Spleen (tissue), 11 donors: ENCODE data around the gene DAPK2. TPM values are rescaled to one million over a fixed set of nuclear protein-coding genes. Genes with fewer than 3 reads are reported as not detected.
"Not testable (repeated sequence)": the region's sequence is repeated elsewhere in the genome, so short reads cannot be mapped to it uniquely, and the experiment has no call there.

Experiments
- DNase-seq: peaks from one replicate; pipeline ENCODE4 v3.0.0-alpha.2; 2020
- H3K27ac ChIP-seq, 8 donors: fragments of 200-600 bp; sonication (generic) in 7 of 8; 1 replicate in 4 of 8; 2 replicates in 4 of 8; pipeline versions ENCODE4 v1.5.0 to v1.8.0; 2016 to 2021; ENCODE audit warnings: inconsistent platforms in 4 of 8, mild to moderate bottlenecking in 4 of 8, moderate library complexity in 1 of 8
- H3K27me3 ChIP-seq, 7 donors: fragments of 200-600 bp; sonication (generic) in 6 of 7; replicated peaks in 1 of 7; 1 replicate in 4 of 7; 2 replicates in 3 of 7; pipeline versions ENCODE4 v1.5.0 to v1.8.0; 2016 to 2021; ENCODE audit warnings: inconsistent platforms in 3 of 7, mild to moderate bottlenecking in 1 of 7
- H3K36me3 ChIP-seq, 6 donors: fragments of 200-600 bp; sonication (generic) in 5 of 6; 1 replicate in 4 of 6; 2 replicates in 2 of 6; pipeline versions ENCODE4 v1.5.0 to v1.8.0; 2016 to 2021; ENCODE audit warnings: inconsistent platforms in 2 of 6
- H3K4me1 ChIP-seq, 6 donors: fragments of 200-600 bp; sonication (generic) in 5 of 6; 1 replicate in 3 of 6; 2 replicates in 3 of 6; pipeline versions ENCODE4 v1.5.0 to v1.8.0; 2016 to 2021; ENCODE audit warnings: inconsistent platforms in 3 of 6
- H3K4me3 ChIP-seq, 8 donors: fragments of 200-600 bp; sonication (generic) in 7 of 8; 1 replicate in 4 of 8; 2 replicates in 4 of 8; pipeline versions ENCODE4 v1.5.0 to v1.8.0; 2016 to 2021; ENCODE audit warnings: inconsistent platforms in 4 of 8, mild to moderate bottlenecking in 4 of 8, moderate library complexity in 2 of 8
- H3K9me3 ChIP-seq, 8 donors: fragments of 200-600 bp; sonication (generic) in 7 of 8; 1 replicate in 4 of 8; 2 replicates in 4 of 8; pipeline versions ENCODE4 v1.5.0 to v1.8.0; 2016 to 2021; ENCODE audit warnings: inconsistent platforms in 4 of 8
- CTCF ChIP-seq, 11 experiments: fragments of 200-600 bp in 7 of 11; fragments of 450-650 bp in 4 of 11; sonication (generic) in 4 of 11; IDR thresholded peaks in 8 of 11; conservative IDR thresholded peaks in 3 of 11; 1 replicate in 7 of 11; 2 replicates in 4 of 11; pipeline versions ENCODE4 v1.4.0 to v1.8.0; 2016 to 2021; ENCODE audit warnings: antibody characterized with exemption in 11 of 11, inconsistent platforms in 4 of 11, mild to moderate bottlenecking in 1 of 11
- POLR2A ChIP-seq, 3 donors: fragments of 450-650 bp; IDR thresholded peaks; one replicate each; pipeline ENCODE4 v1.5.1; 2017; ENCODE audit warnings: antibody characterized with exemption in 3 of 3, mild to moderate bottlenecking in 1 of 3
- POLR2AphosphoS5 ChIP-seq, 3 donors: sonication (generic); formaldehyde crosslinking; IDR thresholded peaks; one replicate each; pipeline ENCODE4 v1.5.1; 2017; ENCODE audit warnings: antibody characterized with exemption in 3 of 3
- WGBS, 5 donors: extraction: QIAGEN DNeasy Blood & Tissue Kit in 3 of 5; methylation state at CpG; one replicate each; pipeline versions ENCODE4 v1.1.5 to v1.1.7; 2013 to 2018; 5-methylcytosine and 5-hydroxymethylcytosine counted together
- intact Hi-C: fragments of 100-400 bp; cut with DNase I; formaldehyde crosslinking; loops from one replicate; pipeline ENCODE4 v1.15.0; 2023; ENCODE audit warnings: low total_unique reads
- polyA plus RNA-seq, 3 donors: library from polyadenylated mRNA; stranded (reverse); fragments of 200-250 nt; gene quantifications; one replicate each; pipeline ENCODE4 v1.2.1, GENCODE V29; 2013
- total RNA-seq, 7 donors: library from RNA; depleted of rRNA in 3 of 7; stranded (reverse); fragments of >200 nt in 3 of 7; fragmentation: NEBNext Ultra II Directional in 4 of 7; extraction: Animal tissue kit (Norgen Biotek cat#: 25700) in 4 of 7; gene quantifications; one replicate each; pipeline versions ENCODE4 v1.1.0 to v1.2.1, GENCODE V29; 2016 to 2021
- donor health status: healthy with polysubstance abuse.
- donor health status: DM: no; HTN: no; CAD: no; lungs with moderate emphysema.
- donor health status: DM: no; HTN: no; CAD: no.
- donor health status: Bipolar disorder and iron deficiency.
- donor health status: healthy.
- donor health status: DM: no; HTN: no; CAD: no.
- donor health status: DM: yes; HTN: yes; CAD: no.

Gene DAPK2
- total and polyA plus RNA-seq, 10 donors = 4.9 to 38.3 (median 15.5) TPM

DNA sequence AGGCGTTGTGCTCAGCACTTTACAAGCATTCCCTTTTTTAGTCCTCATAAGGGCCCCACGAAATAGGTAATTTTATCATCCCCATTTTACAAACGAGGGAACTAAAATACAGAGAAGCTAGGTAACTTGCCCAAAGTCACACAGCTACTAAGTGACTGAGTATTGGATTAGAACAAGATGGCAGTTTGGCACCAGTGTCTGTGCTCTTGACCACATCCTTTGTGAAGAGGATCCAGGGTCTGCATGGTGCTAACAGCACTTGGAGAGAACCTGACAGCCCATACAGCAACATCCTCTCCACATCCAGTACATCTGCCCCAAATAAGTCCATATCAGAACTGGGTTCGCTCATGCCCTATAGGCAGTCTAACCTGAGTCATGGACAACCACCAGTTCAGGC, 21.8 kb upstream of the DAPK2 start:
- Histone ChIP-seq H3K9me3 (no peaks in the 10 kb centered on the region), H3K4me1 (peaks cover 5 to 60% (median 23%) of the 10 kb centered on the region in 6 donors), H3K27ac (no peak overlapping the region), H3K4me3 (no peak overlapping the region), H3K36me3 (peaks cover 0 to 27% (median 13%) of the 10 kb centered on the region in 6 donors), H3K27me3 (no peaks in the 10 kb centered on the region)
- TF ChIP-seq POLR2AphosphoS5 (IDR thresholded peaks at IDR 0.05) (no peak), CTCF (IDR thresholded peaks at IDR 0.05 in 8 of 11, conservative IDR thresholded peaks at IDR 0.05 in 3 of 11) (no peak), POLR2A (IDR thresholded peaks at IDR 0.05) (no peak)
- DNase-seq = no peak
- intact Hi-C loops = loop anchor here (5.0 to 10.0 kb wide), 3 partner anchors 243 to 463 kb away; no protein-coding TSS in a partner anchor
- 67 to 82% (median 72%) methylated on average over 4 of the region's 4 CpGs for WGBS, 5 donors

- Histone ChIP-seq H3K4me1 (peaks cover 5 to 54% (median 23%) of the 10 kb centered on the region in 6 donors), H3K27me3 (no peaks in the 10 kb centered on the region), H3K27ac (peak overlapping the region in 1 of 8 donors; percentile 4), H3K4me3 (no peak overlapping the region), H3K9me3 (no peaks in the 10 kb centered on the region), H3K36me3 (peaks cover 0 to 22% (median 13%) of the 10 kb centered on the region in 6 donors)
- DNase-seq = peak; percentile 76
- TF ChIP-seq CTCF (IDR thresholded peaks at IDR 0.05 in 8 of 11, conservative IDR thresholded peaks at IDR 0.05 in 3 of 11) (peak; percentile 73 to 93 (median 88)), POLR2AphosphoS5 (IDR thresholded peaks at IDR 0.05) (peak in 2 of 3 donors; percentile 26 to 34), POLR2A (IDR thresholded peaks at IDR 0.05) (no peak)
- WGBS, 5 donors = 23 to 27% (median 24%) methylated on average over 10 to 11 of the region's 11 CpGs
- intact Hi-C loops = loop anchor here (5.0 to 10.0 kb wide), 3 partner anchors 243 to 463 kb away; no protein-coding TSS in a partner anchor
Observed at GRCh38 chr15:64067564-64068030, 21.3 kb upstream of the DAPK2 start.

DNA sequence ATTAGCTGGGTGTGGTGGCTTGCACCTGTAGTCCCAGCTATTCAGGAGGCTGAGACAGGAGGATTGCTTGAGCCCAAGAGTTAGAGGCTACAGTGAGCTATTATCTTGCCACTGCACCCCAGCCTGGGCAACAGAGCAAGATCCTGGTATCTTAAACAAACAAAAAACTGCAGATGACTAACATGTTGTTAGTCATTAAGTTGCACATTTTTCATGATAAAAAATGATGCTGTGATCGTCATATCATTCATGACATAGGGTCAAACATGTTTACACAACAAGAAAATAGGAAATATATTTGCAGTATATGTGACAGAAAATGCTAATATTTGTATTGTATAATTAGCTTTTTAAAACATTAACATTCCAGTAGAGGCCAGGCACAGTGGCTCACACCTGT, 20.2 kb upstream of the DAPK2 start:
- Histone ChIP-seq H3K4me3 (no peak overlapping the region), H3K27me3 (no peaks in the 10 kb centered on the region), H3K9me3 (no peaks in the 10 kb centered on the region), H3K4me1 (peaks cover 4 to 43% (median 20%) of the 10 kb centered on the region in 6 donors), H3K27ac (no peak overlapping the region), H3K36me3 (peaks cover 0 to 10% (median 4%) of the 10 kb centered on the region in 6 donors)
- intact Hi-C loops = loop anchor here (5.0 to 10.0 kb wide), 3 partner anchors 242 to 462 kb away; no protein-coding TSS in a partner anchor
- TF ChIP-seq POLR2AphosphoS5 (IDR thresholded peaks at IDR 0.05) (no peak), CTCF (IDR thresholded peaks at IDR 0.05 in 8 of 11, conservative IDR thresholded peaks at IDR 0.05 in 3 of 11) (no peak), POLR2A (IDR thresholded peaks at IDR 0.05) (no peak)
- 76 to 88% (median 85%) methylated on average over 1 of the region's 1 CpG for WGBS, 5 donors
- no peak for DNase-seq

DNA sequence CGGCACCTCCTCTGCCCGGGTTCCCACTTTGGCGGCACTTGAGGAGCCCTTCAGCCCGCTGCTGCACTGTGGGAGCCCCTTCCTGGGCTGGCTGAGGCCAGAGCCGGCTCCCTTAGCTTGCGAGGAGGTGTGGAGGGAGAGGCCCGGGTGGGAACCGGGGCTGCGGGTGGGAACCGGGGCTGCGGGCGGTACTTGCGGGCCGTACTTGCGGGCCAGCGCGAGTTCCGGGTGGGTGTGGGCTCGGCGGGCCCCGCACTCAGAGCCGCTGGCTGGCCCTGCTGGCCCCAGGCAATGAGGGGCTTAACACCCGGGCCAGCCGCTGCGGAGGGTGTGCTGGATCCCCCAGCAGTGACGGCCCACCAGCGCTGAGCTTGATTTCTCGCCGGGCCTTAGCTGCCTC, 14.4 kb upstream of the DAPK2 start:
- TF ChIP-seq CTCF (IDR thresholded peaks at IDR 0.05 in 8 of 11, conservative IDR thresholded peaks at IDR 0.05 in 3 of 11) (no peak), POLR2AphosphoS5 (IDR thresholded peaks at IDR 0.05) (no peak)
- intact Hi-C loops = loop anchor here (10.0 kb wide), 2 partner anchors 236 to 456 kb away; no protein-coding TSS in a partner anchor
- WGBS, 5 donors = 92 to 97% (median 95%) methylated on average over 17 to 29 of the region's 29 CpGs

DNA sequence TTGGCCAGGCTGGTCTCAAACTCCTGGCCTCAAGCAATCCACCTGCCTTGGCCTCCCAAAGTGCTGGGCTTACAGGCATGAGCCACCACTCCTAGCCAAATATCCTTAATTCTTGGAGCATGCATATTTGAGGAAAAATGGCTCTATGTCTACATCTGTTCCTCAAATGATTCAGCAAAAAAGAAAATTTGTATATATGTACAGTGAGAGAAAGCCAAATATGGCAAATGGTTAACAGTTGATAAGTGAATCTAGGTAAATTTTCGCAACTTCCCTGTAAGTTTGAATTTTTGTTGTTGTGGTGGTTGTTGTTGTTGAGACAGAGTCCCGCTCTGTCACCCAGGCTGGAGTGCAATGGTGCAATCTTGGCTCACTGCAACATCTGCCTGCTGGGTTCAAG, 12.8 kb upstream of the DAPK2 start:
- H3K4me3 ChIP-seq, DNase-seq, H3K9me3 ChIP-seq, H3K27me3 ChIP-seq, H3K36me3 ChIP-seq, intact Hi-C loops, H3K4me1 ChIP-seq: not testable (repeated sequence)
- WGBS, 5 donors = 53 to 92% (median 76%) methylated on average over 2 of the region's 2 CpGs
- H3K27ac ChIP-seq = peak overlapping the region in 4 of 8 donors; percentile 15 to 73 (median 38)

More for the DNA sequence above, 14.4 kb upstream of the DAPK2 start:
- Histone ChIP-seq H3K9me3 (no peaks in the 10 kb centered on the region), H3K27me3 (no peaks in the 10 kb centered on the region), H3K36me3 (no peaks in the 10 kb centered on the region), H3K4me3 (no peak overlapping the region), H3K27ac (no peak overlapping the region), H3K4me1 (no peaks in the 10 kb centered on the region)
- DNase-seq = no peak
